ENCODE results near the gene SNIP1.

Gene SNIP1

DNA sequence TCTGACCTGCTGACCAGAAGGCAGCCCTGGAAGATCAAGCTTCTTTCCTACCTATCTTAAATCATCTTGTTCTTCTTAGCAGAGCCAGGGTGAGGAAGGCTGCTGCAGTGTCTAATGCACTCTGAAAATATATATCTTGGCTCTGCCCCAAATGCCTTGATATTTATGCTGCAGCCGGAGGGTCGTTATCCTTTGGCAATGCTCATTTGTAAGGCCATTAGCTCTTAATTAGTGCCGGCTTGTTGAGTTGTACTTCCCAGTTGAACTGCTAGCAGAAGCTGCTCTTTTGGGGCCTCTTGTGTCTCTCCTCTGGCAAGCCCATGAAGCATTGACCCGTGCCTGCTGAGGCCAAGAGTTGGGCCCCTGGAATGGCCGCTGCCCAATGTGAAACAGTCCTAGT, 45.8 kb upstream of the SNIP1 start:
- H3K27ac ChIP-seq (replicated peaks), result no peak overlapping the region
- DNase-seq (ENCODE audit: low read depth in 1 of 2, low spot score in 1 of 2), result no peak
- no peaks in the 10 kb centered on the region for H3K27me3 ChIP-seq (ENCODE audit: insufficient read depth, poor library complexity, severe bottlenecking)
- TF ChIP-seq POLR2AphosphoS5 (IDR thresholded peaks at IDR 0.05; ENCODE audit: low read depth) (no peak), SPI1 (IDR thresholded peaks at IDR 0.05; ENCODE audit: borderline replicate concordance, low read depth) (no peak), GABPA (IDR thresholded peaks at IDR 0.05; ENCODE audit: low read depth) (no peak)
- TF ChIP-seq, protein P1, sequence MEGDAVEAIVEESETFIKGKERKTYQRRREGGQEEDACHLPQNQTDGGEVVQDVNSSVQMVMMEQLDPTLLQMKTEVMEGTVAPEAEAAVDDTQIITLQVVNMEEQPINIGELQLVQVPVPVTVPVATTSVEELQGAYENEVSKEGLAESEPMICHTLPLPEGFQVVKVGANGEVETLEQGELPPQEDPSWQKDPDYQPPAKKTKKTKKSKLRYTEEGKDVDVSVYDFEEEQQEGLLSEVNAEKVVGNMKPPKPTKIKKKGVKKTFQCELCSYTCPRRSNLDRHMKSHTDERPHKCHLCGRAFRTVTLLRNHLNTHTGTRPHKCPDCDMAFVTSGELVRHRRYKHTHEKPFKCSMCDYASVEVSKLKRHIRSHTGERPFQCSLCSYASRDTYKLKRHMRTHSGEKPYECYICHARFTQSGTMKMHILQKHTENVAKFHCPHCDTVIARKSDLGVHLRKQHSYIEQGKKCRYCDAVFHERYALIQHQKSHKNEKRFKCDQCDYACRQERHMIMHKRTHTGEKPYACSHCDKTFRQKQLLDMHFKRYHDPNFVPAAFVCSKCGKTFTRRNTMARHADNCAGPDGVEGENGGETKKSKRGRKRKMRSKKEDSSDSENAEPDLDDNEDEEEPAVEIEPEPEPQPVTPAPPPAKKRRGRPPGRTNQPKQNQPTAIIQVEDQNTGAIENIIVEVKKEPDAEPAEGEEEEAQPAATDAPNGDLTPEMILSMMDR (IDR thresholded peaks at IDR 0.05; ENCODE audit: insufficient read depth, low read length), result no peak
- TF ChIP-seq, protein P2, sequence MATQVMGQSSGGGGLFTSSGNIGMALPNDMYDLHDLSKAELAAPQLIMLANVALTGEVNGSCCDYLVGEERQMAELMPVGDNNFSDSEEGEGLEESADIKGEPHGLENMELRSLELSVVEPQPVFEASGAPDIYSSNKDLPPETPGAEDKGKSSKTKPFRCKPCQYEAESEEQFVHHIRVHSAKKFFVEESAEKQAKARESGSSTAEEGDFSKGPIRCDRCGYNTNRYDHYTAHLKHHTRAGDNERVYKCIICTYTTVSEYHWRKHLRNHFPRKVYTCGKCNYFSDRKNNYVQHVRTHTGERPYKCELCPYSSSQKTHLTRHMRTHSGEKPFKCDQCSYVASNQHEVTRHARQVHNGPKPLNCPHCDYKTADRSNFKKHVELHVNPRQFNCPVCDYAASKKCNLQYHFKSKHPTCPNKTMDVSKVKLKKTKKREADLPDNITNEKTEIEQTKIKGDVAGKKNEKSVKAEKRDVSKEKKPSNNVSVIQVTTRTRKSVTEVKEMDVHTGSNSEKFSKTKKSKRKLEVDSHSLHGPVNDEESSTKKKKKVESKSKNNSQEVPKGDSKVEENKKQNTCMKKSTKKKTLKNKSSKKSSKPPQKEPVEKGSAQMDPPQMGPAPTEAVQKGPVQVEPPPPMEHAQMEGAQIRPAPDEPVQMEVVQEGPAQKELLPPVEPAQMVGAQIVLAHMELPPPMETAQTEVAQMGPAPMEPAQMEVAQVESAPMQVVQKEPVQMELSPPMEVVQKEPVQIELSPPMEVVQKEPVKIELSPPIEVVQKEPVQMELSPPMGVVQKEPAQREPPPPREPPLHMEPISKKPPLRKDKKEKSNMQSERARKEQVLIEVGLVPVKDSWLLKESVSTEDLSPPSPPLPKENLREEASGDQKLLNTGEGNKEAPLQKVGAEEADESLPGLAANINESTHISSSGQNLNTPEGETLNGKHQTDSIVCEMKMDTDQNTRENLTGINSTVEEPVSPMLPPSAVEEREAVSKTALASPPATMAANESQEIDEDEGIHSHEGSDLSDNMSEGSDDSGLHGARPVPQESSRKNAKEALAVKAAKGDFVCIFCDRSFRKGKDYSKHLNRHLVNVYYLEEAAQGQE (IDR thresholded peaks at IDR 0.05; ENCODE audit: insufficient replicate concordance, low read depth), result no peak
- H3K4me3 ChIP-seq (replicated peaks; ENCODE audit: insufficient read depth, low read length), result no peak overlapping the region

DNA sequence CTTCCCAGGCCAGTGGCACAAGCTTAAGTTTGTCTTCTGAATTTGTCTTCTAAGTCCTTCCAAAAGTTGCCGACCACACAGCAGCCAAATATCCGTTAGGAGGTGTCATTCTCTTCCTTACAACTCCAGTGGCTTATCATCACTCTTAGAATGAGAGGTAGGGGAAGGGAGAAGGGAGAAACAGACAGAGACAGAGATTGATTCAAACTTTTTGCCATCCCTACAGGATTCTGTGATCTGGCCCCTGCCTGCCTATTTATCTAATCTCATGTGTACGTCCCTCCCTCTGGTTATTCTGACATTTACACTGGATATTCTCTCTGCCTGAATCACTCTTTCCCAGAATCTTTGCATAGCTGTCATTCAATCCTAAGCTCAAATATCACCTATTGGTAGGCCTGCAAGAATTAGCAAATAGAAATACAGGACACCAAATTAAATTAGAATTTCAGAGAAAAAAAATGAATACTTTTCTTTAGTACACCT, 42.1 kb upstream of the SNIP1 start:
- H3K27me3 ChIP-seq (ENCODE audit: insufficient read depth, poor library complexity, severe bottlenecking), result no peaks in the 10 kb centered on the region
- TF ChIP-seq GABPA (IDR thresholded peaks at IDR 0.05; ENCODE audit: low read depth) (no peak), SPI1 (IDR thresholded peaks at IDR 0.05; ENCODE audit: borderline replicate concordance, low read depth) (no peak), POLR2AphosphoS5 (IDR thresholded peaks at IDR 0.05; ENCODE audit: low read depth) (no peak)
- TF ChIP-seq, protein P2 (IDR thresholded peaks at IDR 0.05; ENCODE audit: insufficient replicate concordance, low read depth), result no peak
- TF ChIP-seq, protein P1 (IDR thresholded peaks at IDR 0.05; ENCODE audit: insufficient read depth, low read length), result no peak
- peak overlapping the region; percentile 69 for H3K4me3 ChIP-seq (replicated peaks; ENCODE audit: insufficient read depth, low read length)
- peak overlapping the region; percentile 90 for H3K27ac ChIP-seq (replicated peaks)
- no peak for DNase-seq (ENCODE audit: low read depth in 1 of 2, low spot score in 1 of 2)

DNA sequence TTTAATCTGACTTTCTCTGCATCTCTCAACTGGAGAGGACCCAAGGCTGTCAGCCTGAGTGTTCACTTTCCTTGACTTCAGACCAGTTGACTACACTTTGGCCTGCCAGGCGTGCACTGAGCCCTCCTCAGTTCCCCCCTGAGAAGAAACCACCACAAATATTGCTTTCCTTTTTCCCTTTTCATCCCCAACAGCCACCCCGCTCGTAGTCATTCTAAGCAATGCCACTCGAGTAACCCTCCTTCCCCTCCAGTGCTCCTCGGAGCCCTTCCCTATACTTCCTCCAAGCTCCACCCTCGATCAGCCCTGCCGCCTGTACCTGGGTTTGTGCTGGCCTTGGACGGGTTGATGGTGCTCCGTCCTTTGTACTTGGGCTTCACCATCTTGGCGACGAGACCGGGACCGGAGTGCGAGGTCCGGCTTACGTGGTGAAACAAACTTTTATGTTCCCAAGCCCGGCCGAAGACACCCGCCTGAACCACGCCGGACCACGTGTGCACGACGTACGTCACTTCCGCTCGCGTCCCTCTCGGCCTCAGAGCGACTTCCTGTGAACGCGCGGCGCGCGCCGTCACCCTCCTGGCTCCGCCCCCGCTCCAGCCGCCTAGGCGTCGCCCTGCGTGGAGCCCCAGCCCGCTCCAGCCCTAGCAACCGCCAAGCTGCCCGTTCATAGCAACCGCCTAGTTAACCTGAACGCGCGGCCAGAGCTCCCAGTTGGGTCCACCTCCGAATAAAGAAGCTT, 41.5 kb upstream of the SNIP1 start, which contains the start of gene GNL2:
Gene GNL2, minus strand, starts transcription at position 498 of the 742 bp plus-strand sequence. Its CDS starts 115 bp downstream, at position 383.
- Histone ChIP-seq H3K4me3 (replicated peaks; ENCODE audit: insufficient read depth, low read length) (peak within 1 kb of the TSS; percentile 69), H3K27me3 (ENCODE audit: insufficient read depth, poor library complexity, severe bottlenecking) (no peaks in the 10 kb centered on the region), H3K27ac (replicated peaks) (peak within 1 kb of the TSS; percentile 90)
- TF ChIP-seq GABPA (IDR thresholded peaks at IDR 0.05; ENCODE audit: low read depth) (peak; percentile 86), POLR2AphosphoS5 (IDR thresholded peaks at IDR 0.05; ENCODE audit: low read depth) (peak; percentile 96)
- TF ChIP-seq, protein P2 (IDR thresholded peaks at IDR 0.05; ENCODE audit: insufficient replicate concordance, low read depth), result no peak
- DNase-seq (ENCODE audit: low read depth in 1 of 2, low spot score in 1 of 2), result peak; percentile 94 to 96

All from HL-60 (cell line).